Transverse colon (tissue), 4 donors: Measurements from ENCODE around the gene ARID3B.

Source experiments
- POLR2A ChIP-seq: fragments of 450-650 bp; IDR thresholded peaks from one replicate; pipeline ENCODE4 v1.6.1; 2016; ENCODE audit warnings: antibody characterized with exemption, mild to moderate bottlenecking, moderate library complexity
- POLR2AphosphoS5 ChIP-seq, 3 donors: sonication (generic); formaldehyde crosslinking; IDR thresholded peaks; one replicate each; pipeline ENCODE4 v1.6.1; 2016; ENCODE audit warnings: antibody characterized with exemption in 3 of 3
- TF ChIP-seq, protein P1 (sequence below), 5 experiments: fragments of 200-600 bp in 3 of 5; fragments of 450-650 bp in 2 of 5; sonication (generic) in 3 of 5; IDR thresholded peaks; 1 replicate in 2 of 5; 2 replicates in 3 of 5; pipeline ENCODE4 v1.5.1; 2016 to 2017; ENCODE audit warnings: antibody characterized with exemption in 5 of 5, inconsistent platforms in 3 of 5, mild to moderate bottlenecking in 2 of 5, moderate library complexity in 1 of 5

- TF ChIP-seq, protein P1, sequence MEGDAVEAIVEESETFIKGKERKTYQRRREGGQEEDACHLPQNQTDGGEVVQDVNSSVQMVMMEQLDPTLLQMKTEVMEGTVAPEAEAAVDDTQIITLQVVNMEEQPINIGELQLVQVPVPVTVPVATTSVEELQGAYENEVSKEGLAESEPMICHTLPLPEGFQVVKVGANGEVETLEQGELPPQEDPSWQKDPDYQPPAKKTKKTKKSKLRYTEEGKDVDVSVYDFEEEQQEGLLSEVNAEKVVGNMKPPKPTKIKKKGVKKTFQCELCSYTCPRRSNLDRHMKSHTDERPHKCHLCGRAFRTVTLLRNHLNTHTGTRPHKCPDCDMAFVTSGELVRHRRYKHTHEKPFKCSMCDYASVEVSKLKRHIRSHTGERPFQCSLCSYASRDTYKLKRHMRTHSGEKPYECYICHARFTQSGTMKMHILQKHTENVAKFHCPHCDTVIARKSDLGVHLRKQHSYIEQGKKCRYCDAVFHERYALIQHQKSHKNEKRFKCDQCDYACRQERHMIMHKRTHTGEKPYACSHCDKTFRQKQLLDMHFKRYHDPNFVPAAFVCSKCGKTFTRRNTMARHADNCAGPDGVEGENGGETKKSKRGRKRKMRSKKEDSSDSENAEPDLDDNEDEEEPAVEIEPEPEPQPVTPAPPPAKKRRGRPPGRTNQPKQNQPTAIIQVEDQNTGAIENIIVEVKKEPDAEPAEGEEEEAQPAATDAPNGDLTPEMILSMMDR (IDR thresholded peaks at IDR 0.05): no peak
- no peak for TF ChIP-seq POLR2A
- TF ChIP-seq POLR2AphosphoS5 (IDR thresholded peaks at IDR 0.05): no peak
Observed at GRCh38 chr15:74529921-74530320, 11.1 kb upstream of the ARID3B start.
